Measurements from ENCODE around the gene NXPH2.

The NXPH2 gene

GRCh38 chr2:138632066-138632620 is 148.0 kb downstream of the NXPH2 start:
- no peak for DNase-seq

- no peak for DNase-seq
Measured at GRCh38 chr2:138630164-138630563, 150.0 kb downstream of the NXPH2 start.

- DNase-seq, result no peak
Measured at GRCh38 chr2:138626148-138626547, 154.0 kb downstream of the NXPH2 start.

- no peak for DNase-seq
Measured at GRCh38 chr2:138622613-138623012, 157.6 kb downstream of the NXPH2 start.

GRCh38 chr2:138621139-138621538 is 159.1 kb downstream of the NXPH2 start:
- no peak for DNase-seq

- DNase-seq, result no peak
Measured at GRCh38 chr2:138620431-138620830, 159.8 kb downstream of the NXPH2 start.
